HG02642 (cell line): ENCODE measurements around the gene FAM25C.
"Not testable (repeated sequence)": the region's sequence is repeated elsewhere in the genome, so short reads cannot be mapped to it uniquely, and the experiment has no call there.

ENCODE experiments used
- ATAC-seq: cut with Tn5 transposase; IDR thresholded peaks from one replicate; pipeline ENCODE4 v1.9.1; 2021; ENCODE audit warnings: mild to moderate bottlenecking; ENCODE audit not compliant: unreplicated experiment, poor library complexity

Gene FAM25C

GRCh38 chr10:47999691-48000090, at the start of gene FAM25C:
FAM25C (minus strand) TSS chr10:47999791; CDS start chr10:47999765, 26 bp downstream.
- ATAC-seq, result not testable (repeated sequence)

- not testable (repeated sequence) for ATAC-seq
Observed at GRCh38 chr10:48044557-48044956, 45.0 kb upstream of the FAM25C start.

GRCh38 chr10:48031390-48031789, 31.8 kb upstream of the FAM25C start:
- not testable (repeated sequence) for ATAC-seq

- ATAC-seq, result not testable (repeated sequence)
Observed at GRCh38 chr10:48002306-48002705, 2.7 kb upstream of the FAM25C start.

GRCh38 chr10:47994045-47994444, 5.5 kb downstream of the FAM25C start:
- ATAC-seq, result not testable (repeated sequence)

- ATAC-seq, result not testable (repeated sequence)
Observed at GRCh38 chr10:47992560-47992959, 7.0 kb downstream of the FAM25C start.

GRCh38 chr10:47991706-47992105, 7.9 kb downstream of the FAM25C start:
- not testable (repeated sequence) for ATAC-seq

GRCh38 chr10:47990097-47990496, 9.5 kb downstream of the FAM25C start:
- not testable (repeated sequence) for ATAC-seq

GRCh38 chr10:47989542-47989950, 10.0 kb downstream of the FAM25C start:
- ATAC-seq, result not testable (repeated sequence)

GRCh38 chr10:47988718-47989541, 10.7 kb downstream of the FAM25C start:
- not testable (repeated sequence) for ATAC-seq

- not testable (repeated sequence) for ATAC-seq
Observed at GRCh38 chr10:47987952-47988351, 11.6 kb downstream of the FAM25C start.

- peak; percentile 53 for ATAC-seq
Observed at GRCh38 chr10:47986413-47987230, 13.0 kb downstream of the FAM25C start.

GRCh38 chr10:47975409-47975808, 24.2 kb downstream of the FAM25C start:
- not testable (repeated sequence) for ATAC-seq

- ATAC-seq, result not testable (repeated sequence)
Observed at GRCh38 chr10:47973131-47973530, 26.5 kb downstream of the FAM25C start.

GRCh38 chr10:47972077-47972476, 27.5 kb downstream of the FAM25C start:
- not testable (repeated sequence) for ATAC-seq

- ATAC-seq, result not testable (repeated sequence)
Observed at GRCh38 chr10:47971598-47971997, 28.0 kb downstream of the FAM25C start.

GRCh38 chr10:47970047-47970446, 29.5 kb downstream of the FAM25C start:
- not testable (repeated sequence) for ATAC-seq

- peak; percentile 79 for ATAC-seq
Observed at GRCh38 chr10:47968988-47969387, 30.6 kb downstream of the FAM25C start.

- ATAC-seq, result not testable (repeated sequence)
Observed at GRCh38 chr10:47964280-47965063, 35.1 kb downstream of the FAM25C start.

- not testable (repeated sequence) for ATAC-seq
Observed at GRCh38 chr10:47962785-47963184, 36.8 kb downstream of the FAM25C start.
